ENCODE measurements around the gene CMSS1.

The CMSS1 gene

GRCh38 chr3:100136921-100137320, 319.3 kb downstream of the CMSS1 start:
- POLR2A ChIA-PET, result interaction anchor here (0.6 kb wide), 1 partner anchor 12 kb away, joined by 3 read pairs; no protein-coding TSS in a partner anchor
- CTCF ChIA-PET, result no interaction called here
- no peak for DNase-seq (ENCODE audit: low read depth, low spot score)
- TF ChIP-seq, protein P1, sequence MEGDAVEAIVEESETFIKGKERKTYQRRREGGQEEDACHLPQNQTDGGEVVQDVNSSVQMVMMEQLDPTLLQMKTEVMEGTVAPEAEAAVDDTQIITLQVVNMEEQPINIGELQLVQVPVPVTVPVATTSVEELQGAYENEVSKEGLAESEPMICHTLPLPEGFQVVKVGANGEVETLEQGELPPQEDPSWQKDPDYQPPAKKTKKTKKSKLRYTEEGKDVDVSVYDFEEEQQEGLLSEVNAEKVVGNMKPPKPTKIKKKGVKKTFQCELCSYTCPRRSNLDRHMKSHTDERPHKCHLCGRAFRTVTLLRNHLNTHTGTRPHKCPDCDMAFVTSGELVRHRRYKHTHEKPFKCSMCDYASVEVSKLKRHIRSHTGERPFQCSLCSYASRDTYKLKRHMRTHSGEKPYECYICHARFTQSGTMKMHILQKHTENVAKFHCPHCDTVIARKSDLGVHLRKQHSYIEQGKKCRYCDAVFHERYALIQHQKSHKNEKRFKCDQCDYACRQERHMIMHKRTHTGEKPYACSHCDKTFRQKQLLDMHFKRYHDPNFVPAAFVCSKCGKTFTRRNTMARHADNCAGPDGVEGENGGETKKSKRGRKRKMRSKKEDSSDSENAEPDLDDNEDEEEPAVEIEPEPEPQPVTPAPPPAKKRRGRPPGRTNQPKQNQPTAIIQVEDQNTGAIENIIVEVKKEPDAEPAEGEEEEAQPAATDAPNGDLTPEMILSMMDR (IDR thresholded peaks at IDR 0.05; ENCODE audit: insufficient read depth, low read length, missing control alignments), result no peak
- no peak overlapping the region for H3K4me3 ChIP-seq (ENCODE audit: low read depth, low read length)

DNA sequence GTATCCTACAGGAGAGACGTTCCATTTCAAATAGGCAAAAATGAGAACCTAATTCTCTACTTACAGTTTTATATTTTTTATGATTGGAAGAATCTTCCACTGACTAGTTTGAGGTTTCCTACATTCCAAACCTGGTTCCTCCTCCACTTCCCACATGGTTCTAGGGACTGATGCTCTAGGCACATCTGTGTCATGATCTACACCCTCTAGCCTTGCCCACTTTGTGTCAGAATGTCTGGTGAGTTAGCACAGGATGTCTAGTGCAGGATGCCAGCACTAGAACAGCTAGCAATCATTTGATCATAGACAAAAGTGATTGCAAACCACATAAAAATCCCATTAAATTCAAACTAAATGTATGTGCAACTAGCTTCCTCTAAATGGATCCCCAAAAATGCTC, 323.3 kb downstream of the CMSS1 start:
- ChIA-PET POLR2A (no interaction called here), CTCF (no interaction called here)
- DNase-seq (ENCODE audit: low read depth, low spot score), result no peak
- TF ChIP-seq, protein P1 (IDR thresholded peaks at IDR 0.05; ENCODE audit: insufficient read depth, low read length, missing control alignments), result no peak
- H3K4me3 ChIP-seq (ENCODE audit: low read depth, low read length), result no peak overlapping the region

DNA sequence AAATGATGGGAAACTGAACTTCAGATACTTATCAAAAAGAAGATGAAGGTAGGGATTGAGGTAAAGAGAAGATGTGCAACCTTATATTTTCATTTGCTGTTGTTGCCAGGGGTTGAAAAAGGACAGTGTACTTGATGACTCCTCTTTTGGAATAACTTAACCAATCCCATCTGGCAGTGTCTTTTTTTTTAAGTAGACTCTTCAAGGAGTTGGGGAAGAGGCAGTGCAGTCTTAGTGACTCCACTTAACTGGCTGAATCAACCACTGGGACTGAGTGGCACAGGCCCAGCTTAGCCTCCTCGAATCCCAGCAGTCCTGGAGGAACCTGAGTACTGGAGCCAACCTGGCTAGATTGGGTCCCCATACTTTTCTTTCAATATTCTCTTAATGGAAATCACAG, 323.9 kb downstream of the CMSS1 start:
- no peak for DNase-seq (ENCODE audit: low read depth, low spot score)
- ChIA-PET POLR2A (no interaction called here), CTCF (no interaction called here)
- TF ChIP-seq, protein P1 (IDR thresholded peaks at IDR 0.05; ENCODE audit: insufficient read depth, low read length, missing control alignments), result no peak
- H3K4me3 ChIP-seq (ENCODE audit: low read depth, low read length), result no peak overlapping the region

DNA sequence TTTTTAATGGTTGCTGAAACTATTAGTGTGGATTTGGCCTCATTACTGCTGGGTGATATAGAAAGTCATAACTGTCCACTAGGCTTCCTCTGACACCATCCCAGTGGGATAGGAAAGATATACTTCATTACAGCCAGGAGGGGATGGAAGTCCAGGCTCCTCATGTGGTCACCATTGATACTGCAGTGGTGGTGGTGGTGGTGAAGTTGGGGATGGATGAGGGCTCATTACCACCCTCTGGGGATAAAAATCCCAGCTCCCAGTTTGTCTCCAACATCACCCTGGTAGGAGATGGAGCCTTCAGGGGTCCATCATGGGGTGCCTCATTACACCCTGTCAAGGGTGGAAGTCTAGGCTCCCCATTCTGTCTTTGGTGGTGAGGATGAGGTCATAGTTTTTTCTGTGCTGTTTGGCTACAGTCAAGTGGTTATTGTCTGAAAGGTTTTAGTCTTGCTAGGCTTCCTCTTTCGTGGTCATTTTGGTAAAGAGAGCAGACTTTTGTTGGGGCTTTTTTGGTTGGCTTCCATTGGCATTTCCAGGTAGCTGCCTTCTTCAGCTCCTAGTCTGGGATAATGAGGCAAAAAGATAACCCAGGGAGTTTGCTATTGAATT, 326.7 kb downstream of the CMSS1 start:
- no peak for DNase-seq (ENCODE audit: low read depth, low spot score)
- no peak overlapping the region for H3K4me3 ChIP-seq (ENCODE audit: low read depth, low read length)
- TF ChIP-seq, protein P1 (IDR thresholded peaks at IDR 0.05; ENCODE audit: insufficient read depth, low read length, missing control alignments), result no peak
- ChIA-PET CTCF (interaction anchor here (0.8 to 0.9 kb wide), 2 partner anchors 38 to 290 kb away, joined by 3 read pairs; no protein-coding TSS in a partner anchor), POLR2A (no interaction called here)

DNA sequence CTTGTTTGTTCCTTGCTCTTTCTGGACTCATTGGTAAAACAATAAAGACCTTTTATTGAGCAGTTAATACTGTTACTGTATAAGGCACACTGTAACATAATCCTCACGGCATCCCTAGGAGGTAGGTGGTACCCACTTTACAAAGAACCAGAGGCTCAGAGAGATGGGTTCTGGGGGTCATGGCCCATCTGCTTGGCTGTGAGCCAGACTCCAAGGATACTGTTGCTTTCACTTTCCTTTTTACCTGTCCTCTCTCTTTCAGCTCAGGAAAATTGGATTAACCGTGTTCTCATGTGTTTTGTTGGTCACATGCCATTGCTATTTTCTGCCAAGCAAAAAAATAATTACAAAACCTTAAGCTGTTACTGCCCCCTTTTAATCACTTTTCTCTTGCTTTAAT, 331.5 kb downstream of the CMSS1 start:
- POLR2A ChIA-PET, result no interaction called here
- H3K4me3 ChIP-seq (ENCODE audit: low read depth, low read length), result no peak overlapping the region
- no peak for DNase-seq (ENCODE audit: low read depth, low spot score)
- CTCF ChIA-PET, result interaction anchor here (0.7 to 0.8 kb wide), 2 partner anchors 10 to 306 kb away, joined by 3 read pairs; no protein-coding TSS in a partner anchor
- TF ChIP-seq, protein P1 (IDR thresholded peaks at IDR 0.05; ENCODE audit: insufficient read depth, low read length, missing control alignments), result no peak

- no peak for DNase-seq (ENCODE audit: low read depth, low spot score)
- CTCF ChIA-PET, result no interaction called here
- no peak overlapping the region for H3K4me3 ChIP-seq (ENCODE audit: low read depth, low read length)
- TF ChIP-seq, protein P1 (IDR thresholded peaks at IDR 0.05; ENCODE audit: insufficient read depth, low read length, missing control alignments), result no peak
- POLR2A ChIA-PET, result no interaction called here
Measured at GRCh38 chr3:100149713-100150415, 332.2 kb downstream of the CMSS1 start.
